Measurements from ENCODE around the gene COBL.
"Not testable (repeated sequence)": the region's sequence is repeated elsewhere in the genome, so short reads cannot be mapped to it uniquely, and the experiment has no call there.

The COBL gene

DNA sequence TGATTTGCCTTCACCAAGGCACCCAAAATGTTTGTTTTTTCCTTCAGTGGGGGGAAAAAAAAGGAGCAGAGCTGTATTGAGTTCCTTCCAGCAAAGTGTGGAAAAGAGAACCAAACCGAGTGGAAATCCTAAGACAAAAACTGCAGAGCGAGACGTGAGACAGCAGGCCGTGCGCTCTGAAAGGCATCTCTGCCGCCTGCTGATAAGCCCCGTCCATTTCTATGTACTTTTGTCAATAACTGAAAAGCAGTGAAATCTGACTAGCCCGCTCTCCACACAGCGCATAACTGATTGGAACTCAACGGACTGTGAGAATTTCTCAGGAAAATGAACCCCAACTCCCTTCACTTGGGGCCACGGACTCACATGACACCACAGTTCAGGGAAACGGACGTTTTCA is 83.2 kb downstream of the COBL start:
- DNase-seq (ENCODE audit: low spot score): no peak

DNA sequence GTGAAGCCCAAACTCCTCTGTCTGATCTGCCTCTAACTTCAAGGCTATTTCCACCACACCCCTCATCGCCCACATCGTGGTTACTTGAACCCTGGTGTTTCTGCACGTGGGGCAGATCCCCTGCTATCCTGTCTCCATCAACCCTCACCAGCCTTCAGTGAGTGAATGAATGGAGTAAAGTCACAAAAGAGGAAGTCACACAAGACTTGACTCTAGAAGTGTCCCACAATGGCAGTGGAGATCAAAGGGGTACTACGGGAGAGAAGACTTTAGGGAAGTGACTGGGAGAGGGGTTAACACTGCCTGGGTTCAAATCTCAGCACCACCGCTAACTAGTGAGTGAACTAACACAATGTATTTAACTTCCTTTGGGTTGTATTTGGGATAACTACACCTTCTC is 85.9 kb downstream of the COBL start:
- DNase-seq (ENCODE audit: low spot score): no peak

DNA sequence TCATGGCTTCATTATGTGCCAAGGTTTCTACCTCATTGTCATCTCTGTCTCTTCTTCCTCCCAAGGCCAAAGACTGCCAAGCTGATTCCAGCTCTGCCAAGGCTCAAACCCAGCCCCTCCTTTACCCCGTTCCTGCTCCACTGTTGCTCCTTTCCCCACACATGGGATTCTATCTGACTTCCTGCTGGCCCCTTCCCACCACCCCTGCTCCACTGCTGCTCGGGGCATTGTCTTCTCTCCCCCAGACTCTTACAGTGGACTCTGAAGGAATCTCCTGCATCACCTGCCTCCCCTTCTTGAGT is 86.3 kb downstream of the COBL start:
- no peak for DNase-seq (ENCODE audit: low spot score)

- no peak for DNase-seq (ENCODE audit: low spot score)
Observed at GRCh38 chr7:51229620-51230323, 86.8 kb downstream of the COBL start.

DNA sequence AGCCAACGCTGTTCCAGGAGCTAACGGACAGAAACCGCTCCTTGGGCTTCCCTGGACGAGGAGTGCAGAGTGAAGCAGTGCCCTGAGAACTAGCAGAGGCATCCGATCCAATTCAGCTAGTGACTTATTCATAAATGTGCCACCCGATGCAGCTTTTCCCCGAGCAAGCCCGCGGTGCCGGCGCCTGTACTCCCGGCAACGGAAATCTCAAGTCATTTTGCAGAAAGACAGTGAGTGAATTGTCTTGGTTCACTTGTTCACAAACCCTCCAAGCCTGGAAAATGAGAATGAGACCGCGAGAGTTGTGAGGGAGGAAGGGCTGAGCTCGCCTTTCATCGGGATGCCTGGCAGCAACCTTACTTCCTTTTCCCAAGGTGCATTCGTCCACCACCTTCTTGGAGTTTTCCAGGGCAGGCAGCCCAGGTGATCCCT is 87.5 kb downstream of the COBL start:
- DNase-seq (ENCODE audit: low spot score): no peak

DNA sequence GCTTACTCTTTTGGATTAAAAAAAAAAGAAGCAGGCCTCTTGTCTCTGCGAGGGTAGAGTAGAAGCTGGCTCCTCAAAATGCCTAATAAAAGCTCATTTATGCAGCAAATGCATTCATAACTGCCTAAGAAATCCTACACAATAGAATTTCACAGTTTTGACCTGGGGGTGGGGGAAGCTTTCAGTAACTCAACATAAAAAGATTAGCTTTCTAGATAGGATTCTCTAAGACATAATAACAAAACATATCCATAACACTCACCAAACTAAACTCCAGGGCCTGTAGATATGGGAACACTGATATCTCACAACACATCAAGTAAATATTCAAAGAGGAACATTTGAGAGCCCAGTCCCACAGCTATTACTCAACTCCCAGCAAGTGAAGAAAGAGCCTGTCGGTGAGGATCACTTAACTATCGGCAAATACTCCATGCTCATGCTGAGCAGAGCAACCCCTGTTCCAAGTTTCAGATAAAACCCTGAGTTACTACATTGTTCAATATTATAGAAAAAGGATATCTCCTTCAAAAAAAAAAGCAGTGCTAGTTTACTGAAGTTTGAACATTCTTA is 88.1 kb downstream of the COBL start:
- no peak for DNase-seq (ENCODE audit: low spot score)

DNA sequence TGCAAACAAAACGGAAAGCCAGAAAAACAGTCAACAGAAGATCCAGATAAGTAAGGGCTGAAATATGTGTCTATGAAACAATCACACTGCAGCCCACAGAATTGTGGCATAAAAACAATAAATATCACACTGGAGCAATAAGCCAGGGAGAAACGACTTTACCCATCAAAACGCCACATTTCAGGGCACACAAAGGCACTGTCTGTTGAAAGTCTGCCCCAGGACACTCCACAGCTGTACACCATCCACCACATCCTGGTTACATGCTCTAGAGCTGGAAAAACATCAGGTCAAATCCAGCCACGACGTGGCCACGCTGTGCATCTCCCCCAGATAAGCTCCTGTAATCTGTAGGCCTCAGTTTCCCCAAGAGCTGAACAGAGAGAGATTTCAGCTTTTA is 88.7 kb downstream of the COBL start:
- DNase-seq (ENCODE audit: low spot score): no peak

DNA sequence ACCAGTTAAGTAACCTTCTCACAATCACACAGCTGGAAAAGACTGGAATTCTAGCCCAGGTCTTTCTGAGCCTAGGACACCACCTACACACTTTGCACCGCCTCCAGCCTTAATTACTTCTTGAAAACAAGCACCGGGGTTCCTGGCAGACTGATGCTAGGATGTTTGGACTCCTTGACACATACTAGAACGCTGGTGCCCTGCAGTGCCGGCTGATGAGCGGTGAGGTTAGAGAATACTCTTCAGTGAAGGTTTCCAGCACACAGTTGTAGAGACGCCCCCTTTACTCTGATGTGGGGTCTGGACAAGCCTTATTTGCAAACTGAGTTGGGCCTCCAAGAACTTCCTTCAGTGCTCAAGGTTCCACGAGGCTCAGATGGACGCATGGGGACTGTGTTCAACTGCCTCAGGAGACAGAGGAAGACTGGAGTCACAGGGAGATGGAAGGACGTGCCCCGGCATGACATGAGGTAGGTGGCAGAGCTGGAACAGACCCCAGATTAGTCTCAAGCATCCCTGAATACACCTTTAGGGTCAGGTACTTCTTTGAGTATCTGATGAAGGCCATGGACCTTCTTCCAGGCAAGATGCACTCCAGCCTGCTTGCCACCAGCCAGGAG is 89.6 kb downstream of the COBL start:
- DNase-seq (ENCODE audit: low spot score): no peak

DNA sequence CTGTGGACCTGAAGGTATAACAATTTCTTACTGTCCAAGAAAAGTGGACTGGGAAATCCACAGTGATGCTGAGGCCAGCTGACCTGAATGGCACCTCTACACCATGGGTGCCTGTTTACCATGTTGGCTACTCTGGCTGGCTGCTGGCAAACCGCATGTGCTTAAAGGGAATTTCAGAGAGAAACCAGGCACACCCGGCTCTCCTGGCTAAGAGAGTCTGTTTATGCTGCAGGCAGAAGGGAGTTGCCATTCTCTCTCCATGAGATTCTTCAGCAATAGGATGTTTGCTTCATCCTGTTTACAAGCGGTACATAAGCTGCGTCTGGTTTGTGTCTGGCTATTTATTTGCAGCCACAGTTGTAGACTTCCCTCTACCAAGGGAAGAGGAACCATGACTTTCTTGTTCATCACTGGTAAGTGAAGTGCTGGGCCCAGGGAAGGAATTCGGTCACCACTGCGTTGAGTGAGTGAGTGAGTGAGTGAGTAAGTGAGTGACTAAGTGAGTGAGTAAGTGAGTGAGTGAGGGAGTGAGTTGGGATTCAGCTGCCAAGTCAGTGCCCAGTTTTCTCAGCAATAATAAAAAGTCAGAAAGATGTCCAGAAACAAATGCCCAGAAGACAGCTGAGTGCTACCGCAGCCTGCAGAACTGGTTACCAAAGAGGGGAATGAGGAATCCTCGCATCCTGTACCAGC is 90.4 kb downstream of the COBL start:
- no peak for DNase-seq (ENCODE audit: low spot score)

DNA sequence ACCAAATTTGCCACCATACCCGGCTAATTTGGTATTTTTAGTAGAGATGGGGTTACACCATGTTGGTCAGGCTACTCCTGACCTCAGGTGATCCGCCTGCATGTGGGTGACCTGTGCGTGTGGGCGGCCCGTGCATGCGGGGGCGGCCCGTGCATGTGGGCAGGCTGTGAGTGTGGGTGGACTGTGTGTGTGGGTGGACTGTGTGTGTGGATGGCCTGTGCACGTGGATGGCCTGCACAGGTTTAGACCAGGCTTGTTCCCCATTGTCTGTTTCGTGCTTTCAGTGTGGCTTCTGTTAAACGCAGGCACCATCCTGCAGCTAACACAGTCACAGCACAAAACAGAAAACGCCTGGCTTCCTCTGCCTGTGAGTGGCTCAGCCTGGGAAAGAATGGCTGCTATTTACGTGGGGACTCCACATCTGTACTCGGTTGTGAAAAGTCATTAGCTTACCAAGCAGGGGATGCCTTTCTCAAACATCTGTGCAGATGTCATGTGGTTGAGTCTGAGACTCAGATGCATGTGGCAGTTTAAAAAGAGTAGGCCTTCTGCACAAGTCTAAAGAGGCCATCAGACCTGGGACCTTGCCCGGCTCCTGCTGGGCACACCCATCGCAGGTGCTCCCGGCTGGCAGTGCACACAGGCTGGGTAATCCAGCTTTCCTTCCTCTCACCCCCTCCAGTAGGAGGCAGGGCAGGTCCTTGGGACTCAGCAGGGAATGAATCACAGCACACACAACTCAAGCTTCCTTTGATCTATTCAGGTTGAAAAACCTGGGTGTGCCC is 91.6 kb downstream of the COBL start:
- DNase-seq (ENCODE audit: low spot score): peak; percentile 73

DNA sequence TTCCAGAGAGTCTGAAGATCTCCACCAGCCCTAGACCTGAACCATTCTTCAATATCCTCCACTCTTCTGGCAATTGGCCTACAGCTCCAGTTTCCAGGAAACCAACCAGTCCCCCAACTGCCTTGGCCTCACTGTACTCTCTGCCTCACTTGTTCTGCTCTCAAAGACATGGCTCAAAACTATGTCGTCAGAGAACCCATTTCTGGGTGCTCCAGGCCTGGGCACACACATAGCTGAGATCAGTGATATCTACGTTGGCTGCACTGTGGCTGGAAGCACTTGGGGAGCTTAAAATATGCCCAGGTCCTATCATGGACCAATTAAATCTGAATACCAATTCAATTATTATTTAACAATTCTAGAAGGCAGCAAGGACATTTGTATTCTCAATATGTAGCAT is 93.1 kb downstream of the COBL start:
- no peak for DNase-seq (ENCODE audit: low spot score)

DNA sequence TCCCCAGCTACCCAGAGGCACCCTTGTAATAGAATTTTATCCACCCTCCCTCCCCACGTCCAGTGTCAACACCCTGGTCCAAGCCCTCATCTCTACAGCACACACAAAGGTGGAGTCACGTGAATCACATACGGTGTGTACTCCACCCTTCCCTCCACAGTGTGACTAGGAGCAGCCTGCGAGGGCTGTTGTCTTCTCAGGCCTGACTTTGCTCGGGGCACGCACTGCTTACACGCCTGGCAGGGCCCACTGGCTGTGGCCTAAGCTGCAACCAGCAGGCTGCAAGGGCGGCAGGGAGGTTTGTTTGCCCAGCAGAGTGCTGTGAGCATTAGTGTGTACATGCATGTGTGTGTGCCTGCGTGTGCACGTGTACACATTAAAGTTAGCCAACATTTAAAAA is 93.7 kb downstream of the COBL start:
- DNase-seq (ENCODE audit: low spot score): no peak

GRCh38 chr7:51220226-51220625 is 96.4 kb downstream of the COBL start:
- no peak for DNase-seq (ENCODE audit: low spot score)

- DNase-seq (ENCODE audit: low spot score): no peak
Observed at GRCh38 chr7:51219261-51219988, 97.2 kb downstream of the COBL start.

DNA sequence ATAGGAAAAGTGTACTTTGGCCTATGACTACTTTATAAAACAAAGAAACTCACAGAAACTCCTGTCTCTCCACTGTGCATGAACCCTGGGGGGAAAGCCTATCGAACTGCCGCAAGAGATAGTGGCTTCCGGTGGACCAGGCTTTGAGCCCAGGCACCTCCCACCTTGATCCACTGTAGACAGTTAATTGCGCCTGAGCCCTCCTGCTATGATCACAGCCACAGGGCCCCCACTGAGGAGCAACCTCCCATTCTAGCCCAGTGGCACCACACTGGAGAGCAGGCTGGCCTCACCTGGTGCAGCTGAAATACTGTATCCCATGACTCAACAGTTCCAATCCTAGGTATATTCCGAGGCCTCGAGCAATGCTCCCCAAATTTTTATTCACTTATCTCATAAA is 98.8 kb downstream of the COBL start:
- no peak for DNase-seq (ENCODE audit: low spot score)

GRCh38 chr7:51214098-51214497 is 102.5 kb downstream of the COBL start:
- DNase-seq (ENCODE audit: low spot score): no peak

- no peak for DNase-seq (ENCODE audit: low spot score)
Observed at GRCh38 chr7:51213618-51214017, 103.0 kb downstream of the COBL start.

GRCh38 chr7:51210766-51211165 is 105.8 kb downstream of the COBL start:
- DNase-seq (ENCODE audit: low spot score): no peak

DNA sequence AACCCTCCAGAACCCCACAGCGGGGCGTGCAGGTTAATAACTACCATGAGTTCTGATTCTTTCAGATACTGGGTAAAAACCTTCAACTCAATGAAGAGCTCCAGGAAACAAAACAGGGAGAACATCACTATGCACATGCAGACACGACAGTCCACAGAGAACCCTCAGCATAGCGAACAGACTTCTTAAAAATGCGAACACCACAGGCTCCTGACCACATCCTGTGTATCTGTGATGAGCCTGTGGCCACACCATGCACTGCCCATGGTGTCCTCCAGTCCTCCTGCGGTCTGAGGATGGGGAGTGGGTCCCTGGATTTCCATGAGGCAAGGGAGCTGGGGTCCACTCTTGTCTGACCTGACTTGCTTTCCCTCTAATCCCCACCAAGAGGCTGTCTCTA is 107.2 kb downstream of the COBL start:
- no peak for DNase-seq (ENCODE audit: low spot score)

DNA sequence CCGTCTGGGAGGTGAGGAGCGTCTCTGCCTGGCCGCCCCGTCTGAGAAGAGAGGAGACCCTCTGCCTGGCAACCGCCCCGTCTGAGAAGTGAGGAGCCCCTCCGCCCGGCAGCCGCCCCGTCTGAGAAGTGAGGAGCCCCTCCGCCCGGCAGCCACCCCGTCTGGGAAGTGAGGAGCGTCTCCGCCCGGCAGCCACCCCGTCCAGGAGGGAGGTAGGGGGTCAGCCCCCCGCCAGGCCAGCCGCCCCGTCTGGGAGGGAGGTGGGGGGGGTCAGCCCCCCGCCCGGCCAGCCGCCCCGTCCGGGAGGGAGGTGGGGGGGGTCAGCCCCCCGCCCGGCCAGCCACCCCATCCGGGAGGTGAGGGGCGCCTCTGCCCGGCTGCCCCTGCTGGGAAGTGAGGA is 108.5 kb downstream of the COBL start:
- DNase-seq (ENCODE audit: low spot score): not testable (repeated sequence)

DNA sequence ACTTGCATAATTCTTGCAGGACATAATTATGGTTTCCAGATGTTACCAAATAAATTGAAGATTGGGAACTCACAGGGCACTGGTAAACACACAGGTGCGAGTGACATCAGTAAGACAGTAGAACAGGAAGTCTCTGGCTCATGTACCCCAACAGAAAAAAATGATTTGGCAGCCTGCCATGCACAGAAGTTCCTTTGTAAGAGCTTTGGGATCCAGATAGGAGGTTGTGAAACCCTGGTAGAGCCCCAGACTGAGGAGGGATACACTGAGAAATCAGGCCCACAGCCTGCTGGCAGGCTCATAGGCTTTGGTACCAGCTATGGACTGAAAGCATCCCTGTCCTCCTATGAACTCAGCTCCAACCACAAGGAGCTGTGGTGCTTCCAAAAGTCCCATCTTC is 118.0 kb downstream of the COBL start:
- DNase-seq (ENCODE audit: low spot score): no peak

GRCh38 chr7:51190969-51191368 is 125.6 kb downstream of the COBL start:
- DNase-seq (ENCODE audit: low spot score): no peak
